ENCODE results near the gene IGFL4. TPM values are rescaled to one million over a fixed set of nuclear protein-coding genes. Genes with fewer than 3 reads are reported as not detected.

Gene IGFL4
- total and polyA plus RNA-seq, 2 of the 8 experiments (the other 6 are each of a cell fraction or from before 2014, with no cell fraction given), result 0.05 to 0.11 TPM

- Histone ChIP-seq H4K20me1 (replicated peaks in 1 of 2; ENCODE audit: control insufficient read depth in 1 of 2, insufficient read depth in 2 of 2, low read length in 2 of 2) (no peaks in the 10 kb centered on the region), H4K8ac (ENCODE audit: extremely low read depth, insufficient read depth, low read length) (no peak overlapping the region), H3K4me2 (ENCODE audit: insufficient read depth in 1 of 2, low read depth in 2 of 2, low read length in 2 of 2) (no peak overlapping the region), H3K9ac (replicated peaks in 1 of 4; ENCODE audit: extremely low read depth in 1 of 4, low read depth in 3 of 4, low read length in 3 of 4) (no peak overlapping the region), H3K27me3 (replicated peaks in 1 of 4; ENCODE audit: control insufficient read depth in 3 of 4, extremely low read depth in 1 of 4, insufficient read depth in 3 of 4, low read length in 3 of 4) (peaks cover 2 to 9% (median 7%) of the 10 kb centered on the region in 4 experiments), H2BK20ac (ENCODE audit: low read length) (no peak overlapping the region), H3K18ac (ENCODE audit: extremely low read depth, low read length) (no peak overlapping the region), H3K36me3 (ENCODE audit: control insufficient read depth in 2 of 4, insufficient read depth in 4 of 4, low read length in 3 of 4) (no peaks in the 10 kb centered on the region), H3K23ac (ENCODE audit: insufficient read length) (no peak overlapping the region), H2BK12ac (ENCODE audit: low read depth, low read length) (no peak overlapping the region), H3K9me3 (ENCODE audit: insufficient read depth in 2 of 2, low read depth in 1 of 2, low read length in 1 of 2) (peaks cover 4 to 6% of the 10 kb centered on the region in 2 experiments; a peak in 2 of 4 replicates), H3K4me3 (ENCODE audit: extremely low read depth in 1 of 4, insufficient read depth in 2 of 4, low read depth in 3 of 4, low read length in 4 of 4) (no peak overlapping the region), H2BK15ac (ENCODE audit: low read length) (no peak overlapping the region), H2BK120ac (replicated peaks; ENCODE audit: low read depth, low read length) (no peak overlapping the region), H2BK5ac (ENCODE audit: low read depth, low read length) (no peak overlapping the region), H3K14ac (ENCODE audit: insufficient read length) (no peak overlapping the region), H4K91ac (replicated peaks; ENCODE audit: insufficient read length, low read length) (no peak overlapping the region), H3K23me2 (ENCODE audit: low read depth, low read length) (peaks cover 2% of the 10 kb centered on the region; the same call in 1 of the 2 replicates), H2AK5ac (ENCODE audit: low read depth, low read length) (no peak overlapping the region), H3K79me1 (ENCODE audit: low read depth, low read length) (no peaks in the 10 kb centered on the region), H3K27ac (ENCODE audit: low read depth, low read length) (no peak overlapping the region), H3K4me1 (replicated peaks in 1 of 4; ENCODE audit: control insufficient read depth in 3 of 4, insufficient read depth in 4 of 4, low read length in 3 of 4) (peaks cover 0 to 3% (median under 1%) of the 10 kb centered on the region in 4 experiments; a peak in 2 of 7 replicates), H2AFZ (ENCODE audit: low read length) (peak overlapping the region; percentile 48; the same call in 1 of the 2 replicates), H4K5ac (ENCODE audit: insufficient read length, low read depth, low read length) (no peak overlapping the region), H3K56ac (replicated peaks; ENCODE audit: insufficient read length, low read depth, low read length) (no peak overlapping the region), H3K79me2 (ENCODE audit: control insufficient read depth in 1 of 2, insufficient read depth in 2 of 2, low read length in 2 of 2) (no peaks in the 10 kb centered on the region), H3K4ac (replicated peaks; ENCODE audit: insufficient read length, low read depth, low read length) (no peak overlapping the region)
- 68% methylated on average over 4 of the region's 4 CpGs; no CpG with 5 or more reads in 1 of the 2 experiments for WGBS, 2 experiments (ENCODE audit: extremely low coverage in 1 of 2, insufficient coverage in 1 of 2, insufficient read length in 1 of 2, insufficient replicate concordance in 2 of 2, low coverage in 1 of 2, low lambda C conversion rate in 2 of 2, missing lambda C conversion rate in 1 of 2)
- POLR2A ChIA-PET (ENCODE audit: partially characterized antibody), result interaction anchor here (0.6 to 0.9 kb wide), 4 partner anchors 51 to 374 kb away, joined by 3 read pairs; no protein-coding TSS in a partner anchor
- CTCF ChIA-PET (ENCODE audit: partially characterized antibody), result interaction anchor here (0.6 to 8.0 kb wide), 44 partner anchors 8 to 597 kb away, joined by 3 to 365 read pairs (median 3); no protein-coding TSS in a partner anchor
- FAIRE-seq (peak; percentile 93), DNase-seq (ENCODE audit: low read depth in 1 of 2, low spot score in 2 of 2) (no peak)
- TF ChIP-seq USF2 (IDR thresholded peaks at IDR 0.05; ENCODE audit: low read length) (no peak), GTF2F1 (IDR thresholded peaks at IDR 0.05; ENCODE audit: borderline replicate concordance, low read depth, low read length) (no peak), CREB1 (IDR thresholded peaks at IDR 0.05) (no peak), KDM5A (IDR thresholded peaks at IDR 0.05; ENCODE audit: low read length) (no peak), CTCF (IDR thresholded peaks at IDR 0.05; ENCODE audit: control extremely low read depth in 1 of 3, insufficient read depth in 1 of 3, low read depth in 1 of 3, low read length in 3 of 3) (peak in 2 of 3 experiments; percentile 79 to 80; a peak in 3 of 4 replicates), RFX5 (IDR thresholded peaks at IDR 0.05; ENCODE audit: borderline replicate concordance, low read depth, low read length) (0 out of 2 replicates have a peak, but pooled peaks have one; percentile 17), ZNF274 (IDR thresholded peaks at IDR 0.05; ENCODE audit: borderline replicate concordance, extremely low read depth, low read length) (no peak)
Measured at GRCh38 chr19:46081928-46082727, 41.3 kb upstream of the IGFL4 start.
